Measurements from ENCODE around the gene ADA.

The ADA gene

DNA sequence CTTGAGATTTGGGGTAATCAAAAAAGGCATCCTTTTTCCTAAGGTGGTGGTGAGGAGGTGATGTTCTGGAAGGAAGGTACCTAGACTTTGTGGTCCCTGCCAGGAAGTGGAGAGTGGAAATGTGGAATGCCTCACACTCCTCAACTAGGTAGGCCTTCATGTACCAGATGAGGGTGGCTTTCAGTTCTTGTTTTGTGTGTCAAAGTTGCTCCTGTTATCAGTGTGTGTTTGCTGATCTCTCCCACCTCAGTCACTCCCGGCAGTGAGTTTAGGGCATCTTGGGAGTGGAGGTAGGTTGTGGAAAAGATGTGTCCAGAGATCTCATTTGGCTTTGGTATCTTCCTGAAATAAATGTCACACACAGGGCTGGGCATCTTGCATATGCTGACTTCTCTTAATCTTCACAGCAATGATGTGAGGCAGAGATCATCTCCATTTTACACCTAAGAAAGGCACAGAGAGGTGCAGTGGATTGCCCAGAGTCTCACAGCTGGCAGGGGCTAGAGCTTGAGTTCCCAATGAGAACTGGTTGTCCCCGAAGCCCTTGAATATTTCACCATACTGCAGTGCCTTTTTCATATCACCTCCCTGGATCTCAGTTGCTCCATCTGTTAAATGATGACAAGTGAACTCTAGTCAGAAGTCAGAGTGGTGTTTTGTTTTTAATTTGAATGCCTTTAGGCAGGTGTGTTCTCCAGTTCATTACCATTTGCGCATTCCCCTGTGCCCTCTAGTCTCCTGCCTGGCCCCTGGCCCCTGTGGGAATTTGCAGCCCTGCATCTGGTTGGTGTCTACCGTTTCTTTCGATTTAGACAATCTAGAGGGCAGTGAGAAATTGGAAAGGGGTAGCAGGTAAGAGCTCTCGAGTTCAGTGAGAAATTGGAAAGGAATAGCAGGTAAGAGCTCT, 66.2 kb downstream of the ADA start:
- H3K27ac ChIP-seq: peak overlapping the region; percentile 82 to 86

GRCh38 chr20:44584162-44584561, 67.3 kb downstream of the ADA start:
- Histone ChIP-seq H3K4me3 (peak overlapping the region; percentile 65), H3K27ac (peak overlapping the region; percentile 86 to 91)
- DNase-seq (ENCODE audit: low spot score): no peak
- TF ChIP-seq, protein P1, sequence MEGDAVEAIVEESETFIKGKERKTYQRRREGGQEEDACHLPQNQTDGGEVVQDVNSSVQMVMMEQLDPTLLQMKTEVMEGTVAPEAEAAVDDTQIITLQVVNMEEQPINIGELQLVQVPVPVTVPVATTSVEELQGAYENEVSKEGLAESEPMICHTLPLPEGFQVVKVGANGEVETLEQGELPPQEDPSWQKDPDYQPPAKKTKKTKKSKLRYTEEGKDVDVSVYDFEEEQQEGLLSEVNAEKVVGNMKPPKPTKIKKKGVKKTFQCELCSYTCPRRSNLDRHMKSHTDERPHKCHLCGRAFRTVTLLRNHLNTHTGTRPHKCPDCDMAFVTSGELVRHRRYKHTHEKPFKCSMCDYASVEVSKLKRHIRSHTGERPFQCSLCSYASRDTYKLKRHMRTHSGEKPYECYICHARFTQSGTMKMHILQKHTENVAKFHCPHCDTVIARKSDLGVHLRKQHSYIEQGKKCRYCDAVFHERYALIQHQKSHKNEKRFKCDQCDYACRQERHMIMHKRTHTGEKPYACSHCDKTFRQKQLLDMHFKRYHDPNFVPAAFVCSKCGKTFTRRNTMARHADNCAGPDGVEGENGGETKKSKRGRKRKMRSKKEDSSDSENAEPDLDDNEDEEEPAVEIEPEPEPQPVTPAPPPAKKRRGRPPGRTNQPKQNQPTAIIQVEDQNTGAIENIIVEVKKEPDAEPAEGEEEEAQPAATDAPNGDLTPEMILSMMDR (IDR thresholded peaks at IDR 0.05): no peak

More for the DNA sequence above, 66.2 kb downstream of the ADA start:
- no peak for DNase-seq (ENCODE audit: low spot score)
- TF ChIP-seq, protein P1 (IDR thresholded peaks at IDR 0.05): no peak
- peak overlapping the region; percentile 65 for H3K4me3 ChIP-seq

DNA sequence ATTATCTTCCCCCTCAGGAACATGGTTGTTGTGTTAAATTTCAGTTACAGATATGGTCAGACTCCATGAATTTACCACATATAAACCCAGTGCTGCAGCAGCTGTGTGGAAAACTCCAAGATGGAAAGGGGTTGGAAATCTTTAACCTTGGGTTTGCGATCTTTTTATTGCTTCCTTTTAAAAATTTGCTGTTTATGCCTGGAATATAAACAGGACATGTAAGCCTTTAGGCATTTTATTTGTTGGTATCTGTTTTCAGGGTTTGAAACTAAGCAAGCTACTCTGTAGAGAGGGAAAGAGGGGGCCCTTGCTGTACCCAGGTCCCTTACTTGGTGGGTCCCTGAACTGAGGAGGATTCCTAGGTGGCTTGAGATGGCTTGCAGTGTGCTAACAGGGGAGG, 68.3 kb downstream of the ADA start:
- H3K27ac ChIP-seq: peak overlapping the region; percentile 86 to 91
- H3K4me3 ChIP-seq: peak overlapping the region; percentile 65
- no peak for DNase-seq (ENCODE audit: low spot score)
- TF ChIP-seq, protein P1 (IDR thresholded peaks at IDR 0.05): no peak

DNA sequence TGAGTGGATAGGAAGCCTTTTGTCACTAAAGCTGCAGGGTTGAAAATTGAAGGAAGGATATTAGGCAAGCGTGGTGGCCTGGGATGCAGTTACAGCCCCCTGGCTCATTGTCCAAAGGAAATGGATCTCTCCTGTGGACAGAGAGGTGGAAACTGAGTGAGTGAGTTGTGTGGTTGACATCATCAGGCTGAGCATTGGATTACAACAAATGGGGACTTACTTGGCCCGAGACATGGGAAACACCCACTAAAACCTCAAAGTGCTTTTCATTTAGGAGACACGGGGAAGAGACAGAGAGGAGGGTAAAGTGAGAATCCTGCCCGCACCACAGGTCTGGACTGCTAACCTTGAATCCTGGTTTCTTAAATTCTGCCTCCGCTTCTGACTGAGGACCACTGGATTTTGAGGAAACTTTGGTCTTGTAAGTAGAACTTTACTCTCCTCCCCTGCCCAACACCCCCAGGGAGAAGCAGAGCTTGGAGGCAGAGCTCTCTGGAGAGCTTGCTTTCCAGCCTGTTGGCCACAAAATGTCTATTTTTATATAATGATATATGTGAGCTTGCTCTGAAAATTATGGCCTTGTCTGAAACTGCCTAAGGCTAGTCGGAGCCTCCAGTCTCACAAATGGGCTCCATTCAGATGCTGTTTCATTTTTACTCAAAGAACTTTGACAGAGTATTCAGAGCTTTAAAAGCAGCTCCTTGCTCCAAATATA, 69.0 kb downstream of the ADA start, which contains the start of gene PKIG:
Gene PKIG (plus strand): TSS at position 269 of the 715 bp plus-strand sequence. CDS start 31,978 bp downstream, outside the sequence.
- peak within 1 kb of the TSS; percentile 86 to 91 for H3K27ac ChIP-seq
- H3K4me3 ChIP-seq: peak within 1 kb of the TSS; percentile 65
- peak; percentile 85 for DNase-seq (ENCODE audit: low spot score)
- TF ChIP-seq, protein P1 (IDR thresholded peaks at IDR 0.05): no peak

- peak overlapping the region; percentile 65 for H3K4me3 ChIP-seq
Observed at GRCh38 chr20:44581515-44581914, 70.0 kb downstream of the ADA start.

GRCh38 chr20:44580581-44581268, 70.8 kb downstream of the ADA start:
- Histone ChIP-seq H3K27ac (peak overlapping the region; percentile 86 to 91), H3K4me3 (no peak overlapping the region)
- TF ChIP-seq, protein P1 (IDR thresholded peaks at IDR 0.05): no peak
- DNase-seq (ENCODE audit: low spot score): no peak

More at GRCh38 chr20:44581515-44581914, 70.0 kb downstream of the ADA start:
- TF ChIP-seq, protein P1 (IDR thresholded peaks at IDR 0.05): no peak
- peak overlapping the region; percentile 86 to 91 for H3K27ac ChIP-seq
- DNase-seq (ENCODE audit: low spot score): no peak

All from coronary artery (tissue), 2 donors.